ENCODE data around the gene AGAP5. TPM values are rescaled to one million over a fixed set of nuclear protein-coding genes. Genes with fewer than 3 reads are reported as not detected.

Gene AGAP5
- total RNA-seq, 1 experiment from 2014 or later = 14.3 TPM

- H3K4me3 Mint-ChIP-seq (ENCODE audit: unreplicated experiment) = no peak overlapping the region
- BruUV-seq (replicated peaks) = no TSS peak
- TF ChIP-seq, protein P1, sequence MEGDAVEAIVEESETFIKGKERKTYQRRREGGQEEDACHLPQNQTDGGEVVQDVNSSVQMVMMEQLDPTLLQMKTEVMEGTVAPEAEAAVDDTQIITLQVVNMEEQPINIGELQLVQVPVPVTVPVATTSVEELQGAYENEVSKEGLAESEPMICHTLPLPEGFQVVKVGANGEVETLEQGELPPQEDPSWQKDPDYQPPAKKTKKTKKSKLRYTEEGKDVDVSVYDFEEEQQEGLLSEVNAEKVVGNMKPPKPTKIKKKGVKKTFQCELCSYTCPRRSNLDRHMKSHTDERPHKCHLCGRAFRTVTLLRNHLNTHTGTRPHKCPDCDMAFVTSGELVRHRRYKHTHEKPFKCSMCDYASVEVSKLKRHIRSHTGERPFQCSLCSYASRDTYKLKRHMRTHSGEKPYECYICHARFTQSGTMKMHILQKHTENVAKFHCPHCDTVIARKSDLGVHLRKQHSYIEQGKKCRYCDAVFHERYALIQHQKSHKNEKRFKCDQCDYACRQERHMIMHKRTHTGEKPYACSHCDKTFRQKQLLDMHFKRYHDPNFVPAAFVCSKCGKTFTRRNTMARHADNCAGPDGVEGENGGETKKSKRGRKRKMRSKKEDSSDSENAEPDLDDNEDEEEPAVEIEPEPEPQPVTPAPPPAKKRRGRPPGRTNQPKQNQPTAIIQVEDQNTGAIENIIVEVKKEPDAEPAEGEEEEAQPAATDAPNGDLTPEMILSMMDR (IDR thresholded peaks at IDR 0.05; ENCODE audit: insufficient read depth in 1 of 2, low read depth in 1 of 2, low read length in 1 of 2, severe bottlenecking in 1 of 2, unreplicated experiment in 1 of 2) = no peak
- CTCF ChIA-PET = no interaction called here
- H3K9me3 Mint-ChIP-seq (ENCODE audit: unreplicated experiment) = no peaks in the 10 kb centered on the region
- no peaks in the 10 kb centered on the region for H3K36me3 Mint-ChIP-seq (ENCODE audit: insufficient read depth, unreplicated experiment)
- no peak for DNase-seq
- no peaks in the 10 kb centered on the region for H3K27me3 Mint-ChIP-seq (ENCODE audit: insufficient read depth, unreplicated experiment)
- intact Hi-C loops (cut with micrococcal nuclease; ENCODE audit: unreplicated experiment) = no loop called here
- H3K27ac Mint-ChIP-seq (ENCODE audit: unreplicated experiment) = no peak overlapping the region
- Histone ChIP-seq H3K4me3 (ENCODE audit: low read depth, low read length) (no peak overlapping the region), H3K4me1 (no peaks in the 10 kb centered on the region), H3K27me3 (replicated peaks; ENCODE audit: control insufficient read depth, insufficient read depth, low read length) (no peaks in the 10 kb centered on the region), H3K36me3 (ENCODE audit: control insufficient read depth, insufficient read depth, low read length) (no peaks in the 10 kb centered on the region), H3K9me3 (no peaks in the 10 kb centered on the region)
- H3K4me1 Mint-ChIP-seq (ENCODE audit: low read depth, unreplicated experiment) = no peaks in the 10 kb centered on the region
- POLR2A ChIA-PET = no interaction called here
Observed at GRCh38 chr10:73634421-73634820, 63.5 kb downstream of the AGAP5 start.

GRCh38 chr10:73629165-73629564 is 68.7 kb downstream of the AGAP5 start:
- no peaks in the 10 kb centered on the region for H3K9me3 Mint-ChIP-seq (ENCODE audit: unreplicated experiment)
- BruUV-seq (replicated peaks) = no TSS peak
- intact Hi-C loops (cut with micrococcal nuclease; ENCODE audit: unreplicated experiment) = no loop called here
- no peaks in the 10 kb centered on the region for H3K27me3 ChIP-seq (replicated peaks; ENCODE audit: control insufficient read depth, insufficient read depth, low read length)
- no peaks in the 10 kb centered on the region for H3K9me3 ChIP-seq
- H3K27me3 Mint-ChIP-seq (ENCODE audit: insufficient read depth, unreplicated experiment) = no peaks in the 10 kb centered on the region
- TF ChIP-seq, protein P1 (IDR thresholded peaks at IDR 0.05; ENCODE audit: insufficient read depth in 1 of 2, low read depth in 1 of 2, low read length in 1 of 2, severe bottlenecking in 1 of 2, unreplicated experiment in 1 of 2) = no peak
- DNase-seq = no peak
- no peaks in the 10 kb centered on the region for H3K36me3 ChIP-seq (ENCODE audit: control insufficient read depth, insufficient read depth, low read length)
- H3K27ac Mint-ChIP-seq (ENCODE audit: unreplicated experiment) = no peak overlapping the region
- ChIA-PET CTCF (no interaction called here), POLR2A (no interaction called here)
- H3K4me1 ChIP-seq = peaks cover 9% of the 10 kb centered on the region
- no peak overlapping the region for H3K4me3 ChIP-seq (ENCODE audit: low read depth, low read length)
- H3K4me1 Mint-ChIP-seq (ENCODE audit: low read depth, unreplicated experiment) = no peaks in the 10 kb centered on the region
- peaks cover 11% of the 10 kb centered on the region for H3K36me3 Mint-ChIP-seq (ENCODE audit: insufficient read depth, unreplicated experiment)
- no peak overlapping the region for H3K4me3 Mint-ChIP-seq (ENCODE audit: unreplicated experiment)

DNA sequence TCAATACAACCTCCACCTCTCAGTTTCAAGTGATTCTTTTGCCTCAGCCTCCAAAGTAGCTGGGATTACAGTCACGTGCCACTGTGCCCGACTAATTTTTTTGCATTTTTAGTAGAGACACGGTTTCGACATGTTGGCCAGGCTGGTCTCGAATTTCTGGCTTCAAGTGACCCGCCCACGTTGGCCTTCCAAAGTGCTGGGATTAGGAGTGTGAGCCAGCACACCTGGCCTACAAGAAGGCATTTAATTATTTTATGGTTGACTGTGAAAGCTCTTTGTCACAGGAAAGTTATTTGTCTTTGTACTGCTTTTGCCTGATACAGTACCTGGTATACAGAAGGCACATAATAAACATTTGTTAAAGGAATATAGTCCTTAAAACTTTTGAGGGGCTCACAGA is 69.5 kb downstream of the AGAP5 start:
- Mint-ChIP-seq H3K27me3 (ENCODE audit: insufficient read depth, unreplicated experiment) (no peaks in the 10 kb centered on the region), H3K9me3 (ENCODE audit: unreplicated experiment) (no peaks in the 10 kb centered on the region), H3K36me3 (ENCODE audit: insufficient read depth, unreplicated experiment) (peaks cover 11% of the 10 kb centered on the region), H3K4me1 (ENCODE audit: low read depth, unreplicated experiment) (no peaks in the 10 kb centered on the region), H3K4me3 (ENCODE audit: unreplicated experiment) (no peak overlapping the region), H3K27ac (ENCODE audit: unreplicated experiment) (no peak overlapping the region)
- peaks cover 9% of the 10 kb centered on the region for H3K4me1 ChIP-seq
- H3K36me3 ChIP-seq (ENCODE audit: control insufficient read depth, insufficient read depth, low read length) = no peaks in the 10 kb centered on the region
- H3K9me3 ChIP-seq = no peaks in the 10 kb centered on the region
- TF ChIP-seq, protein P1 (IDR thresholded peaks at IDR 0.05; ENCODE audit: insufficient read depth in 1 of 2, low read depth in 1 of 2, low read length in 1 of 2, severe bottlenecking in 1 of 2, unreplicated experiment in 1 of 2) = no peak
- no peak for DNase-seq
- intact Hi-C loops (cut with micrococcal nuclease; ENCODE audit: unreplicated experiment) = no loop called here
- no peaks in the 10 kb centered on the region for H3K27me3 ChIP-seq (replicated peaks; ENCODE audit: control insufficient read depth, insufficient read depth, low read length)
- ChIA-PET POLR2A (no interaction called here), CTCF (no interaction called here)
- no TSS peak for BruUV-seq (replicated peaks)
- H3K4me3 ChIP-seq (ENCODE audit: low read depth, low read length) = no peak overlapping the region

Data from Caco-2 (cell line).